Measurements from ENCODE around the gene CRTC3. TPM values are rescaled to one million over a fixed set of nuclear protein-coding genes. Genes with fewer than 3 reads are reported as not detected.
"Not testable (repeated sequence)": the region's sequence is repeated elsewhere in the genome, so short reads cannot be mapped to it uniquely, and the experiment has no call there.

Gene CRTC3
- total and polyA plus RNA-seq, 4 donors, result 5.1 to 16.8 (median 7.6) TPM

DNA sequence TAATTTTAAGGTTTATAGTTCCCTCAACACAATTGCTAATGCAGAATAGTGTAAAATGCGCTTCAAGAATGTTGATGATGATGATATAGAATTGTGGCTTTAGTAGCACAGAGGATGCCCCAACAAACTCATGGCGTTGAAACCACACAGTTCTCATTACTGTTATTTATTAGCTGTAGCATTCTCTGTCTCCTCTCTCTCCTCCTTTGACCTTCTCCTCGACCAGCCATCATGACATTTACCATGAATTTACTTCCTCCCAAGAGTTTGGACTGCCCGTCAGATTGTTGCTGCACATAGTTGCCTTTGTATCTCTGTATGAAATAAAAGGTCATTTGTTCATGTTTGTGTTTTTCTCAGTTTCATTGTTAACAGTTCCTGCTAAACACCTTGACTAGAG, 27.8 kb upstream of the CRTC3 start:
- WGBS, result 91% methylated on average over 4 of the region's 4 CpGs
- TF ChIP-seq JUND (IDR thresholded peaks at IDR 0.05), result no peak
- TF ChIP-seq RAD21 (IDR thresholded peaks at IDR 0.05), result no peak
- no peak for TF ChIP-seq YY1 (IDR thresholded peaks at IDR 0.05)
- TF ChIP-seq HNF4A (conservative IDR thresholded peaks at IDR 0.05), result no peak
- no peak for TF ChIP-seq NR2F2 (IDR thresholded peaks at IDR 0.05)
- TF ChIP-seq, protein P1, sequence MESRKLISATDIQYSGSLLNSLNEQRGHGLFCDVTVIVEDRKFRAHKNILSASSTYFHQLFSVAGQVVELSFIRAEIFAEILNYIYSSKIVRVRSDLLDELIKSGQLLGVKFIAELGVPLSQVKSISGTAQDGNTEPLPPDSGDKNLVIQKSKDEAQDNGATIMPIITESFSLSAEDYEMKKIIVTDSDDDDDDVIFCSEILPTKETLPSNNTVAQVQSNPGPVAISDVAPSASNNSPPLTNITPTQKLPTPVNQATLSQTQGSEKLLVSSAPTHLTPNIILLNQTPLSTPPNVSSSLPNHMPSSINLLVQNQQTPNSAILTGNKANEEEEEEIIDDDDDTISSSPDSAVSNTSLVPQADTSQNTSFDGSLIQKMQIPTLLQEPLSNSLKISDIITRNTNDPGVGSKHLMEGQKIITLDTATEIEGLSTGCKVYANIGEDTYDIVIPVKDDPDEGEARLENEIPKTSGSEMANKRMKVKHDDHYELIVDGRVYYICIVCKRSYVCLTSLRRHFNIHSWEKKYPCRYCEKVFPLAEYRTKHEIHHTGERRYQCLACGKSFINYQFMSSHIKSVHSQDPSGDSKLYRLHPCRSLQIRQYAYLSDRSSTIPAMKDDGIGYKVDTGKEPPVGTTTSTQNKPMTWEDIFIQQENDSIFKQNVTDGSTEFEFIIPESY (IDR thresholded peaks at IDR 0.05), result no peak
- TF ChIP-seq CTCF (IDR thresholded peaks at IDR 0.05; ENCODE audit: low read depth, low read length, missing input control), result no peak
- TF ChIP-seq RXRA (IDR thresholded peaks at IDR 0.05), result no peak
- TF ChIP-seq FOXA2 (IDR thresholded peaks at IDR 0.05), result no peak
- TF ChIP-seq TAF1 (conservative IDR thresholded peaks at IDR 0.05), result no peak
- no peak for TF ChIP-seq SP1 (IDR thresholded peaks at IDR 0.05)
- TF ChIP-seq ATF3 (IDR thresholded peaks at IDR 0.05), result no peak
- no peak for TF ChIP-seq FOXA1 (IDR thresholded peaks at IDR 0.05)
- TF ChIP-seq, protein P2, sequence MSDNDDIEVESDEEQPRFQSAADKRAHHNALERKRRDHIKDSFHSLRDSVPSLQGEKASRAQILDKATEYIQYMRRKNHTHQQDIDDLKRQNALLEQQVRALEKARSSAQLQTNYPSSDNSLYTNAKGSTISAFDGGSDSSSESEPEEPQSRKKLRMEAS (IDR thresholded peaks at IDR 0.05), result no peak
- no peak for TF ChIP-seq HNF4G (IDR thresholded peaks at IDR 0.05)
- TF ChIP-seq GABPA (IDR thresholded peaks at IDR 0.05 in 1 of 2, conservative IDR thresholded peaks at IDR 0.05 in 1 of 2), result no peak
- no peak for TF ChIP-seq EGR1 (IDR thresholded peaks at IDR 0.05; ENCODE audit: low read depth in 2 of 2)
- no peak for TF ChIP-seq REST (IDR thresholded peaks at IDR 0.05)
- no peaks in the 10 kb centered on the region for H3K9me3 ChIP-seq (ENCODE audit: control insufficient read depth in 4 of 4, low read length in 3 of 4)

GRCh38 chr15:90510781-90511180, 18.9 kb upstream of the CRTC3 start:
- H3K27me3 ChIP-seq (ENCODE audit: control insufficient read depth in 4 of 4, insufficient read depth in 4 of 4, low read length in 3 of 4); H3K36me3 ChIP-seq (ENCODE audit: control insufficient read depth in 4 of 4, insufficient read depth in 3 of 4, low read depth in 1 of 4, low read length in 3 of 4); DNase-seq (ENCODE audit: low spot score); H3K4me1 ChIP-seq (ENCODE audit: control insufficient read depth in 4 of 4, insufficient read depth in 4 of 4, low read length in 3 of 4); H3K9me3 ChIP-seq (ENCODE audit: control insufficient read depth in 4 of 4, low read length in 3 of 4); H3K4me3 ChIP-seq (ENCODE audit: low read depth in 1 of 3, low read length in 3 of 3); H3K9ac ChIP-seq (ENCODE audit: low read depth in 1 of 2, low read length in 2 of 2); H3K27ac ChIP-seq (ENCODE audit: low read depth in 1 of 2, low read length in 2 of 2): not testable (repeated sequence)
- WGBS, result 95% methylated on average over 29 of the region's 29 CpGs

More for the DNA sequence above, 27.8 kb upstream of the CRTC3 start:
- Histone ChIP-seq H3K27ac (ENCODE audit: low read depth in 1 of 2, low read length in 2 of 2) (no peak overlapping the region), H3K4me1 (ENCODE audit: control insufficient read depth in 4 of 4, insufficient read depth in 4 of 4, low read length in 3 of 4) (no peaks in the 10 kb centered on the region), H3K27me3 (ENCODE audit: control insufficient read depth in 4 of 4, insufficient read depth in 4 of 4, low read length in 3 of 4) (no peaks in the 10 kb centered on the region), H3K36me3 (ENCODE audit: control insufficient read depth in 4 of 4, insufficient read depth in 3 of 4, low read depth in 1 of 4, low read length in 3 of 4) (peaks cover 0 to 9% (median 7%) of the 10 kb centered on the region in 4 donors), H3K4me3 (ENCODE audit: low read depth in 1 of 3, low read length in 3 of 3) (no peak overlapping the region), H3K9ac (ENCODE audit: low read depth in 1 of 2, low read length in 2 of 2) (no peak overlapping the region)
- no peak for DNase-seq (ENCODE audit: low spot score)

- not testable (repeated sequence) for H3K36me3 ChIP-seq (ENCODE audit: control insufficient read depth in 4 of 4, insufficient read depth in 3 of 4, low read depth in 1 of 4, low read length in 3 of 4); H3K4me1 ChIP-seq (ENCODE audit: control insufficient read depth in 4 of 4, insufficient read depth in 4 of 4, low read length in 3 of 4); H3K9me3 ChIP-seq (ENCODE audit: control insufficient read depth in 4 of 4, low read length in 3 of 4); H3K27ac ChIP-seq (ENCODE audit: low read depth in 1 of 2, low read length in 2 of 2); H3K4me3 ChIP-seq (ENCODE audit: low read depth in 1 of 3, low read length in 3 of 3); DNase-seq (ENCODE audit: low spot score); H3K9ac ChIP-seq (ENCODE audit: low read depth in 1 of 2, low read length in 2 of 2); H3K27me3 ChIP-seq (ENCODE audit: control insufficient read depth in 4 of 4, insufficient read depth in 4 of 4, low read length in 3 of 4)
- 91% methylated on average over 13 of the region's 13 CpGs for WGBS
Observed at GRCh38 chr15:90511211-90511618, 18.5 kb upstream of the CRTC3 start.
